Right renal cortex interstitium (tissue), 3 donors: ENCODE results near the gene IER3. TPM values are rescaled to one million over a fixed set of nuclear protein-coding genes. Genes with fewer than 3 reads are reported as not detected.

ENCODE experiments used
- DNase-seq, 3 donors: peaks; one replicate each; pipeline ENCODE4 v3.0.0-alpha.2; 2013; ENCODE audit warnings: low read depth in 3 of 3, low spot score in 2 of 3
- polyA plus RNA-seq, 3 donors: library from polyadenylated mRNA; unstranded; fragments of 120-200 nt; gene quantifications; one replicate each; pipeline ENCODE4 v1.2.1, GENCODE V29; 2013; ENCODE audit not compliant: insufficient read length in 3 of 3

Gene IER3, protein sequence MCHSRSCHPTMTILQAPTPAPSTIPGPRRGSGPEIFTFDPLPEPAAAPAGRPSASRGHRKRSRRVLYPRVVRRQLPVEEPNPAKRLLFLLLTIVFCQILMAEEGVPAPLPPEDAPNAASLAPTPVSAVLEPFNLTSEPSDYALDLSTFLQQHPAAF
- polyA plus RNA-seq, result 10 to 100 TPM; 17.9 to 24.5 (median 23.3) TPM

DNA sequence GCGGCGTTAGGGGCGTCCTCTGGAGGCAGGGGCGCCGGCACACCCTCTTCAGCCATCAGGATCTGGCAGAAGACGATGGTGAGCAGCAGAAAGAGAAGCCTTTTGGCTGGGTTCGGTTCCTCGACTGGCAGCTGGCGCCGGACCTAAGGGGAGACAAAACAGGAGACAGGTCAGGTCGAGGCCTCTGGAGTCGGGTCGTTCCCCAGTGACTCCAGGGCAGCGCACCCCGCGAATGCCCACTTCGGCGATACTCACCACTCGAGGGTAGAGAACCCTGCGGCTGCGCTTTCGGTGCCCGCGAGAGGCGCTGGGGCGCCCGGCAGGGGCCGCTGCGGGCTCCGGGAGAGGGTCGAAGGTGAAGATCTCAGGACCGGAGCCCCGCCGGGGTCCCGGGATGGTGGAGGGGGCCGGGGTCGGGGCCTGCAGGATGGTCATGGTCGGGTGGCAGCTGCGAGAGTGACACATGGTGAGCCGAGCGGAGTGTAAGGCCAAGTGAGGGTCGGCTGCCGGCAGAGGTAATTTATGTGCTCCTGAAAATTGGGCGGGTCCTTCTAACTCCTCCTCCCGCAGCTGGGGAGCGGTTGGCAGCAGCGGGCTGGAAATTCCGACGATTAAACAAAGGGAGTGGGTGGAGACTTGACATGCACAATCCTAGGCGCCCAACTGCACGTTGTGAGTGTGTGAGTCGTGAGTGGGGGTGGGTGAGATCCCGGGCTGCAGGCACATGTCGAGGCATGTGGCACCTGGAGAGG is at the start of gene IER3:
TSS of gene IER3 (minus strand) at position 494 of the 752 bp plus-strand sequence. CDS start at position 465, 29 bp downstream.
- DNase-seq, result peak in 1 of 3 donors; percentile 82

- DNase-seq, result no peak
Observed at GRCh38 chr6:30793521-30794194, 49.3 kb upstream of the IER3 start.

GRCh38 chr6:30792786-30793185 is 48.4 kb upstream of the IER3 start:
- no peak for DNase-seq

GRCh38 chr6:30790724-30791383 is 46.5 kb upstream of the IER3 start:
- DNase-seq, result no peak

- no peak for DNase-seq
Observed at GRCh38 chr6:30789606-30790005, 45.3 kb upstream of the IER3 start.

- no peak for DNase-seq
Observed at GRCh38 chr6:30787954-30788353, 43.6 kb upstream of the IER3 start.

- no peak for DNase-seq
Observed at GRCh38 chr6:30782425-30783014, 38.2 kb upstream of the IER3 start.

- DNase-seq, result no peak
Observed at GRCh38 chr6:30781743-30782424, 37.5 kb upstream of the IER3 start.

DNA sequence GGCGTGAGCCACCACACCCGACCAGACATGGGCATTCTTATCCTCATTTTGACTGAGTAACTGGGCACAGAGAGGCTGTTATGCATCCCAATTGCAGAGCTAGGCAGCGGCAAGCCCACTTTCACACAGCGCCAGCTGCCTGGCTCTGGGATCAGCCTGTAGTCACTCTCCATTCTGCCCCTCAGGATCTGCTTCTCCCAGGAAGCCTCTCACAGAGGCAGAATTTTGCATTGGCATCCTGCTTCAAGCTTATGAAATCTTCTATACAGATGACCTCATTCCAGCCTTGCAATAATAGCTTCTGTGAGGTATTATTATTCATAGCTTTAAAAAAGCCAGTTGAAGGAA is 37.0 kb upstream of the IER3 start:
- DNase-seq, result no peak

DNA sequence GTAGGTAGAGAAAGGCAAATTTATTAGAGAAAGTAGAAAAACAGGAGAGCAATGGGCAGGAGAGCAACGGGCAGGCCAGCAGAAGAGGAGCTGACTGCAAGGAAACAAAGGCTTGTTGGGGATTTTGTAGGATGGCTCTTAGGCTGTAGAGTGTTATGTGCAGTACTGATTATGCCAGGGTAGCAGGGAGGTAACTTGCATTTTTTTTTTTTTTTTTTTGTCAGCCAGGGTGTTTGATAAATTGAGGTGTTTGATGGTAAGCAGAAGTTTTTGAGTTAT is 36.2 kb upstream of the IER3 start:
- no peak for DNase-seq

GRCh38 chr6:30779850-30780641 is 35.7 kb upstream of the IER3 start:
- no peak for DNase-seq

DNA sequence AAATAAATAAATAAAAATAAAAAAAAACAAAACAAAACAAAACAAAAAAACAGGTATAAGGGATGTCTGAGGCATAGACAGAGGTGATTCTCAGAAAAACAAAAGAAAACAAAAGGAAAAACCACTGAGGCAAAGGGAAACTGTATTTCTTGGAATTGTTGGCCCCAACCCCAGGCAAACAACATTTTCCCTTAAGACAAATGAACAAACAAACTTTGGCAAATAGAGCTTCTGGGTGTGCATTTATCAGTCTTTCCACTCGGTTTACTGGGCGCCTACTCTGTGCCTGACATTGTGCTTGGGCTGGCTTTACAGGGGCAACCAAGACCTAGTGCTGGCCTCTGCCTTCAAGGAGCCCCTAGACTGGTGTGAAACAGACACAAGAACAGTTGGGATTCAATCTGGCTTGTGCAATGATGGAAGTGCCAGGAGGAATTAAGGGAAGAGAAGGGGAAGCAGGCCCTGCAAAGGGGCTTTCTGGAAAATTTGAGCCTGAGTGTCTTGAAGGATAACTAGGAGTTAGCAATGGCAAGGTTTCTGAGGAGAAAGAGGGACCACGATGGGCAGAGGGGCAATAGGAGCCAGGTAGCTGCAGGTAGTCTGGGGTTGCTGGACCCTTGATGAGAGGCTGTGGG is 33.8 kb upstream of the IER3 start:
- DNase-seq, result no peak

GRCh38 chr6:30777155-30777485 is 32.8 kb upstream of the IER3 start:
- DNase-seq, result no peak

- no peak for DNase-seq
Observed at GRCh38 chr6:30776390-30777154, 32.2 kb upstream of the IER3 start.

- no peak for DNase-seq
Observed at GRCh38 chr6:30775104-30775503, 30.8 kb upstream of the IER3 start.

DNA sequence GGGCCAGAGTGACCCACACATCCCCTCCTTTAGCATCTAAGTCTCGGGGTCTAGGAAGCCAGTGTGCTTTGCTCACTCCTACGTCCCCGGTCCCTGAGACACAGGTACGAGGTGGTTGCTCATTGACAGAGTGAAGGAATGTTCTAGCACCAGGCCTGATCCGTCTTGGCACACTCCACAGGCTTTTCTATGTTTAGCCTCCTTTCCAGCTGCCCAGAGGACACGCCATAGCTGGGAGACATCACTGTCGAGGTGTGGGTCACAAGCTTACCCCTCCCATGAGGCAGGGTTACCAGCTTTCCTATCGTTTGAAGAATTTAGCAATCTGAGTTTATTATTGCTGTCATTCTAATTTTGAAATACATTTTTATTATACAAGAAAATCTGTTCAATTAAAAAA is 30.4 kb upstream of the IER3 start:
- no peak for DNase-seq

GRCh38 chr6:30770592-30770991 is 26.2 kb upstream of the IER3 start:
- DNase-seq, result no peak

DNA sequence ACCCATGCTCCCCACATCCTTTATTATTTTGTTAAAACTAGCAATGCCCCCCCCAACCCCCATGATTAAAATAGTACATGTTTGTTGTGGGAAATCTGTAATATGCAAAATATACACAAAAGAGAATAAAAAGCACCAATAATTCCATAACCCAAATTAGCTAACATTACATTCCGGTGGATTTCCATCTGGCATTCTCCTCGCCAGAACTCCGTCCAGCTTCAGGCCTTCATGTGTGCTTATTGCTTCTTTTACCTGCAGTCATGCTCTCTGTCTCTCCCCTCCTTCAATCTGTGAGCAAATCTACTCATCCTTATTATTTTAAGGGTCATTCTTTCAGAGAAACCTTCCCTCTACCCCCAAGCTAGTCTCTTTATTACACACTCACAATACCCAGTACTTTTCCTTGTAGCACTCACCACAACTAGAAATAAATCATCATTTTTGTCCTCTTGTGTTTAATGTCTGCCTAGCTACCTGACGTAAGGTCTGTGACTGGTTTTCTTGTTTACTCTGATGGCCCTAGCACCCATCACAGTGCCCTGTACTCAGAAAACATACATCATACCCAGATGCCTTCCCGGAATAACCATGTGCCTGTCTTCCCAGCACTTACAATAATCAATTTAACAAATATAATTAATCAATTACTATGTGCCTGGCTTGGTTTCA is 25.6 kb upstream of the IER3 start:
- DNase-seq, result no peak
